VCaP (cell line): ENCODE results near the gene ARRB1.

Experiments used
- H3K27ac ChIP-seq: fragments of 450-650 bp; 2 replicates; pipeline ENCODE4 v1.5.1; 2017
- CTCF ChIP-seq: fragments of 450-650 bp; conservative IDR thresholded peaks from 2 replicates; pipeline ENCODE4 v1.5.1; 2017; ENCODE audit warnings: mild to moderate bottlenecking, moderate library complexity

The ARRB1 gene

GRCh38 chr11:75272821-75273301, 78.6 kb downstream of the ARRB1 start:
- no peak for TF ChIP-seq CTCF
- no peak overlapping the region for H3K27ac ChIP-seq

GRCh38 chr11:75272391-75272790, 79.1 kb downstream of the ARRB1 start:
- no peak overlapping the region for H3K27ac ChIP-seq
- TF ChIP-seq CTCF, result no peak

- TF ChIP-seq CTCF, result no peak
- no peak overlapping the region for H3K27ac ChIP-seq
Measured at GRCh38 chr11:75271730-75272129, 79.7 kb downstream of the ARRB1 start.

GRCh38 chr11:75270896-75271418, 80.5 kb downstream of the ARRB1 start:
- TF ChIP-seq CTCF, result peak; percentile 79

GRCh38 chr11:75269896-75270295, 81.6 kb downstream of the ARRB1 start:
- no peak for TF ChIP-seq CTCF
- no peak overlapping the region for H3K27ac ChIP-seq

More at GRCh38 chr11:75270896-75271418, 80.5 kb downstream of the ARRB1 start:
- H3K27ac ChIP-seq, result no peak overlapping the region

GRCh38 chr11:75269367-75269660, 82.1 kb downstream of the ARRB1 start:
- no peak for TF ChIP-seq CTCF

GRCh38 chr11:75268626-75269366, 82.7 kb downstream of the ARRB1 start:
- H3K27ac ChIP-seq, result no peak overlapping the region
- TF ChIP-seq CTCF, result no peak

More at GRCh38 chr11:75269367-75269660, 82.1 kb downstream of the ARRB1 start:
- H3K27ac ChIP-seq, result no peak overlapping the region
